Measurements from ENCODE around the gene ZNRD2.

Gene ZNRD2

DNA sequence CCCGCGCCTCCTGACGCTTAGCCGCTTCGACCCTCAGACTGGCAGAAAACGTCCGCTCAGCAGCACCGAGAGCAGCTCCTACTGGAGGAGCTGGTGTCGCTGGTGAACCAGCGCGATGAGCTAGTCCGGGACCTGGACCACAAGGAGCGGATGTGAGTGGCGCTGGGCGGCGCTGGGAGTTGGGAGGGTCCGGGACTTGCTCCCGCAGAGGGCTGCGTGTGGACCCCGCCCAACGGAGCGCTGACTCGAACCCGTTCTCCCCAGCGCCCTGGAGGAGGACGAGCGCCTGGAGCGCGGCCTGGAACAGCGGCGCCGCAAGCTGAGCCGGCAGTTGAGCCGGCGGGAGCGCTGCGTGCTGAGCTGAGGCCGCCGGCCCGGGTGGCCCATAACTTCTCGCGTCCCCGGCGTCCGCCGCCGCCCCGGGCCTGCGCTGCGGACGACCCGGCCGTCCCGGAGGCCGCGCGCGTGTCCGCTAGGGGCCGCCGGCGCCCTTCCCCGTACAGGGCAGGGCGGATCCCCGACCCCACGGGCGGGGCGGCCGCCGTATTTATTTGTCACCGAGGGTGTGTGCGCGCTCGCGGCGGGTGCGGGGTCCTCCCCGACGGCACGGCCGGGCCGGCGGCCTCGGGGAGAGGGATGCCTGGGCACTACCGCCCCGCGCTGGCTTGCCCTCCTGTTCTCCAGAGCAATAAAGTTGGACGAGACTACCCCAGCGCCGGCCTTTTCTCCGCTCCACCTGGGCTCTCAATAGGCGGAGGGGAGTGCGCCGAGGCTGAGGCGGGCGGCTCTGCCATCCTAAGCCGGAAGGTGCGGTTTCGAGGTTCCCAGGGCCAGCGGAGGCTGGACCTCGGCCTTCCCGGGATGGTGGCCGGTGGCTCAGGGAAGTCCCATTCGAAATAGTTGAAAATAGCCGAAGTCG is 21.9 kb downstream of the ZNRD2 start:
- ATAC-seq = no peak
- no peak for TF ChIP-seq ZFP3 (CRISPR knock-in tag; IDR thresholded peaks at IDR 0.05)
- no peak for TF ChIP-seq GLIS3 (CRISPR knock-in tag; IDR thresholded peaks at IDR 0.05)
- no peak for TF ChIP-seq TOX (CRISPR knock-in tag; IDR thresholded peaks at IDR 0.05; ENCODE audit: borderline replicate concordance)
- TF ChIP-seq, protein P1, sequence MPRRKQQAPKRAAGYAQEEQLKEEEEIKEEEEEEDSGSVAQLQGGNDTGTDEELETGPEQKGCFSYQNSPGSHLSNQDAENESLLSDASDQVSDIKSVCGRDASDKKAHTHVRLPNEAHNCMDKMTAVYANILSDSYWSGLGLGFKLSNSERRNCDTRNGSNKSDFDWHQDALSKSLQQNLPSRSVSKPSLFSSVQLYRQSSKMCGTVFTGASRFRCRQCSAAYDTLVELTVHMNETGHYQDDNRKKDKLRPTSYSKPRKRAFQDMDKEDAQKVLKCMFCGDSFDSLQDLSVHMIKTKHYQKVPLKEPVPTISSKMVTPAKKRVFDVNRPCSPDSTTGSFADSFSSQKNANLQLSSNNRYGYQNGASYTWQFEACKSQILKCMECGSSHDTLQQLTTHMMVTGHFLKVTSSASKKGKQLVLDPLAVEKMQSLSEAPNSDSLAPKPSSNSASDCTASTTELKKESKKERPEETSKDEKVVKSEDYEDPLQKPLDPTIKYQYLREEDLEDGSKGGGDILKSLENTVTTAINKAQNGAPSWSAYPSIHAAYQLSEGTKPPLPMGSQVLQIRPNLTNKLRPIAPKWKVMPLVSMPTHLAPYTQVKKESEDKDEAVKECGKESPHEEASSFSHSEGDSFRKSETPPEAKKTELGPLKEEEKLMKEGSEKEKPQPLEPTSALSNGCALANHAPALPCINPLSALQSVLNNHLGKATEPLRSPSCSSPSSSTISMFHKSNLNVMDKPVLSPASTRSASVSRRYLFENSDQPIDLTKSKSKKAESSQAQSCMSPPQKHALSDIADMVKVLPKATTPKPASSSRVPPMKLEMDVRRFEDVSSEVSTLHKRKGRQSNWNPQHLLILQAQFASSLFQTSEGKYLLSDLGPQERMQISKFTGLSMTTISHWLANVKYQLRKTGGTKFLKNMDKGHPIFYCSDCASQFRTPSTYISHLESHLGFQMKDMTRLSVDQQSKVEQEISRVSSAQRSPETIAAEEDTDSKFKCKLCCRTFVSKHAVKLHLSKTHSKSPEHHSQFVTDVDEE (CRISPR knock-in tag; IDR thresholded peaks at IDR 0.05) = no peak
- TF ChIP-seq, protein P2, sequence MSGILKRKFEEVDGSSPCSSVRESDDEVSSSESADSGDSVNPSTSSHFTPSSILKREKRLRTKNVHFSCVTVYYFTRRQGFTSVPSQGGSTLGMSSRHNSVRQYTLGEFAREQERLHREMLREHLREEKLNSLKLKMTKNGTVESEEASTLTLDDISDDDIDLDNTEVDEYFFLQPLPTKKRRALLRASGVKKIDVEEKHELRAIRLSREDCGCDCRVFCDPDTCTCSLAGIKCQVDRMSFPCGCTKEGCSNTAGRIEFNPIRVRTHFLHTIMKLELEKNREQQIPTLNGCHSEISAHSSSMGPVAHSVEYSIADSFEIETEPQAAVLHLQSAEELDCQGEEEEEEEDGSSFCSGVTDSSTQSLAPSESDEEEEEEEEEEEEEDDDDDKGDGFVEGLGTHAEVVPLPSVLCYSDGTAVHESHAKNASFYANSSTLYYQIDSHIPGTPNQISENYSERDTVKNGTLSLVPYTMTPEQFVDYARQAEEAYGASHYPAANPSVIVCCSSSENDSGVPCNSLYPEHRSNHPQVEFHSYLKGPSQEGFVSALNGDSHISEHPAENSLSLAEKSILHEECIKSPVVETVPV (CRISPR knock-in tag; IDR thresholded peaks at IDR 0.05) = no peak
- TF ChIP-seq ZC3H10 (CRISPR knock-in tag; IDR thresholded peaks at IDR 0.05) = no peak
- no peak for TF ChIP-seq TCF4 (CRISPR knock-in tag; IDR thresholded peaks at IDR 0.05; ENCODE audit: borderline replicate concordance)
- no peak for TF ChIP-seq ZNF565 (CRISPR knock-in tag; conservative IDR thresholded peaks at IDR 0.05; ENCODE audit: low read depth)
- TF ChIP-seq BACH2 (CRISPR knock-in tag; IDR thresholded peaks at IDR 0.05; ENCODE audit: borderline replicate concordance) = no peak
- TF ChIP-seq, protein P3, sequence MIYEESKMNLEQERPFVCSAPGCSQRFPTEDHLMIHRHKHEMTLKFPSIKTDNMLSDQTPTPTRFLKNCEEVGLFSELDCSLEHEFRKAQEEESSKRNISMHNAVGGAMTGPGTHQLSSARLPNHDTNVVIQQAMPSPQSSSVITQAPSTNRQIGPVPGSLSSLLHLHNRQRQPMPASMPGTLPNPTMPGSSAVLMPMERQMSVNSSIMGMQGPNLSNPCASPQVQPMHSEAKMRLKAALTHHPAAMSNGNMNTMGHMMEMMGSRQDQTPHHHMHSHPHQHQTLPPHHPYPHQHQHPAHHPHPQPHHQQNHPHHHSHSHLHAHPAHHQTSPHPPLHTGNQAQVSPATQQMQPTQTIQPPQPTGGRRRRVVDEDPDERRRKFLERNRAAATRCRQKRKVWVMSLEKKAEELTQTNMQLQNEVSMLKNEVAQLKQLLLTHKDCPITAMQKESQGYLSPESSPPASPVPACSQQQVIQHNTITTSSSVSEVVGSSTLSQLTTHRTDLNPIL (CRISPR knock-in tag; IDR thresholded peaks at IDR 0.05; ENCODE audit: low read depth) = no peak

DNA sequence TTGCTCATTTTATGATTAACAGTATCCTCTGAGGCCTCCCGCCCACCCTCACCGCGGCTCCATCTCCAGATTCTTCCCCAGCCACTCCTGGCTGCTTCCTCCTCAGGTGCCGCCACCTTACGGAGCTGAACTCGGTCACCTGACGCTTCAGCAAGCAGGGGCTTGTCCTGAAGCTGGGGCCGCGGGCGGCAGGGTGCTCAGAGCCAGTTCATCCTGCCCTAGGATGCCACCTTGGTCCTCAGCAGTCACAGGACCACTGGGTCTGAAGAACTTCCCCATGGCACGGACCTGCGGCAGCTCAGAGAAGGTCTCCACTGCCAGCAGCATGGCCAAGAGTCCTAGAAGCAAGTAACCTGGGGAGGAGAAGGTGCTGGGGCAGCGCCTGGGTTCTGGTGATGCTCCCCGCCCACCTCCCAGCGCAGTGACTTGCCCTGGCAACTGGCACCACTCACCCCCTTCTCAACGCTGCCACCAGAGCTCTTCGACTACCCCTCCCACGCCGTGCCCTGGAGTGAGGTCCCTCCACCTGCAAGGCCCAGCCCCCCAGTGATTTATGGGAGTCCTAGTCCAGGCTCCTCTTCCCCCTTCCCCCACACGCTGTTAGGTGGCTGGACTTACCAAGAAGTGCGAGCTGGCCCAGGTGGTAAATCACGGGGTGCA is 22.7 kb downstream of the ZNRD2 start:
- ATAC-seq = no peak
- TF ChIP-seq, protein P1 (CRISPR knock-in tag; IDR thresholded peaks at IDR 0.05) = no peak
- no peak for TF ChIP-seq PPARA (CRISPR knock-in tag; IDR thresholded peaks at IDR 0.05; ENCODE audit: borderline replicate concordance)
- TF ChIP-seq ESRRG (CRISPR knock-in tag; IDR thresholded peaks at IDR 0.05) = no peak
- no peak for TF ChIP-seq ISL1 (CRISPR knock-in tag; IDR thresholded peaks at IDR 0.05)
- TF ChIP-seq, protein P4, sequence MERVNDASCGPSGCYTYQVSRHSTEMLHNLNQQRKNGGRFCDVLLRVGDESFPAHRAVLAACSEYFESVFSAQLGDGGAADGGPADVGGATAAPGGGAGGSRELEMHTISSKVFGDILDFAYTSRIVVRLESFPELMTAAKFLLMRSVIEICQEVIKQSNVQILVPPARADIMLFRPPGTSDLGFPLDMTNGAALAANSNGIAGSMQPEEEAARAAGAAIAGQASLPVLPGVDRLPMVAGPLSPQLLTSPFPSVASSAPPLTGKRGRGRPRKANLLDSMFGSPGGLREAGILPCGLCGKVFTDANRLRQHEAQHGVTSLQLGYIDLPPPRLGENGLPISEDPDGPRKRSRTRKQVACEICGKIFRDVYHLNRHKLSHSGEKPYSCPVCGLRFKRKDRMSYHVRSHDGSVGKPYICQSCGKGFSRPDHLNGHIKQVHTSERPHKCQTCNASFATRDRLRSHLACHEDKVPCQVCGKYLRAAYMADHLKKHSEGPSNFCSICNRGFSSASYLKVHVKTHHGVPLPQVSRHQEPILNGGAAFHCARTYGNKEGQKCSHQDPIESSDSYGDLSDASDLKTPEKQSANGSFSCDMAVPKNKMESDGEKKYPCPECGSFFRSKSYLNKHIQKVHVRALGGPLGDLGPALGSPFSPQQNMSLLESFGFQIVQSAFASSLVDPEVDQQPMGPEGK (CRISPR knock-in tag; IDR thresholded peaks at IDR 0.05; ENCODE audit: borderline replicate concordance) = no peak
- no peak for TF ChIP-seq ARNTL (CRISPR knock-in tag; IDR thresholded peaks at IDR 0.05; ENCODE audit: borderline replicate concordance, low read depth)
- TF ChIP-seq, protein P5, sequence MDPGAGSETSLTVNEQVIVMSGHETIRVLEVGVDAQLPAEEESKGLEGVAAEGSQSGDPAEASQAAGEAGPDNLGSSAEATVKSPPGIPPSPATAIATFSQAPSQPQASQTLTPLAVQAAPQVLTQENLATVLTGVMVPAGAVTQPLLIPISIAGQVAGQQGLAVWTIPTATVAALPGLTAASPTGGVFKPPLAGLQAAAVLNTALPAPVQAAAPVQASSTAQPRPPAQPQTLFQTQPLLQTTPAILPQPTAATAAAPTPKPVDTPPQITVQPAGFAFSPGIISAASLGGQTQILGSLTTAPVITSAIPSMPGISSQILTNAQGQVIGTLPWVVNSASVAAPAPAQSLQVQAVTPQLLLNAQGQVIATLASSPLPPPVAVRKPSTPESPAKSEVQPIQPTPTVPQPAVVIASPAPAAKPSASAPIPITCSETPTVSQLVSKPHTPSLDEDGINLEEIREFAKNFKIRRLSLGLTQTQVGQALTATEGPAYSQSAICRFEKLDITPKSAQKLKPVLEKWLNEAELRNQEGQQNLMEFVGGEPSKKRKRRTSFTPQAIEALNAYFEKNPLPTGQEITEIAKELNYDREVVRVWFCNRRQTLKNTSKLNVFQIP (CRISPR knock-in tag; IDR thresholded peaks at IDR 0.05; ENCODE audit: borderline replicate concordance, low read depth) = no peak
- TF ChIP-seq SNAI2 (CRISPR knock-in tag; IDR thresholded peaks at IDR 0.05) = no peak
- no peak for TF ChIP-seq ZNF565 (CRISPR knock-in tag; conservative IDR thresholded peaks at IDR 0.05; ENCODE audit: low read depth)
- TF ChIP-seq CSDC2 (CRISPR knock-in tag; IDR thresholded peaks at IDR 0.05) = no peak
- TF ChIP-seq TCF4 (CRISPR knock-in tag; IDR thresholded peaks at IDR 0.05; ENCODE audit: borderline replicate concordance) = no peak
- no peak for TF ChIP-seq ZNF70 (CRISPR knock-in tag; IDR thresholded peaks at IDR 0.05)
- TF ChIP-seq ZFP3 (CRISPR knock-in tag; IDR thresholded peaks at IDR 0.05) = no peak
- TF ChIP-seq OSR1 (CRISPR knock-in tag; IDR thresholded peaks at IDR 0.05) = no peak
- TF ChIP-seq ZFP30 (CRISPR knock-in tag; IDR thresholded peaks at IDR 0.05) = no peak
- no peak for TF ChIP-seq RARB (CRISPR knock-in tag; IDR thresholded peaks at IDR 0.05)
- TF ChIP-seq, protein P2 (CRISPR knock-in tag; IDR thresholded peaks at IDR 0.05) = no peak
